Skin epidermis (tissue), 12 donors: ENCODE results near the gene THADA.
"Not testable (repeated sequence)": the region's sequence is repeated elsewhere in the genome, so short reads cannot be mapped to it uniquely, and the experiment has no call there.

Source experiments
- H3K27ac ChIP-seq, 21 experiments: fragments of 200-600 bp; sonication (generic) in 11 of 21; one replicate each; pipeline ENCODE4 v1.5.0; 2020; ENCODE audit warnings: mild to moderate bottlenecking in 3 of 21, inconsistent platforms in 2 of 21, moderate library complexity in 2 of 21
- H3K4me3 ChIP-seq, 7 experiments: fragments of 200-600 bp; sonication (generic) in 2 of 7; one replicate each; pipeline ENCODE4 v1.5.0; 2020; ENCODE audit warnings: inconsistent platforms in 2 of 7, mild to moderate bottlenecking in 2 of 7, moderate library complexity in 1 of 7

THADA gene, protein sequence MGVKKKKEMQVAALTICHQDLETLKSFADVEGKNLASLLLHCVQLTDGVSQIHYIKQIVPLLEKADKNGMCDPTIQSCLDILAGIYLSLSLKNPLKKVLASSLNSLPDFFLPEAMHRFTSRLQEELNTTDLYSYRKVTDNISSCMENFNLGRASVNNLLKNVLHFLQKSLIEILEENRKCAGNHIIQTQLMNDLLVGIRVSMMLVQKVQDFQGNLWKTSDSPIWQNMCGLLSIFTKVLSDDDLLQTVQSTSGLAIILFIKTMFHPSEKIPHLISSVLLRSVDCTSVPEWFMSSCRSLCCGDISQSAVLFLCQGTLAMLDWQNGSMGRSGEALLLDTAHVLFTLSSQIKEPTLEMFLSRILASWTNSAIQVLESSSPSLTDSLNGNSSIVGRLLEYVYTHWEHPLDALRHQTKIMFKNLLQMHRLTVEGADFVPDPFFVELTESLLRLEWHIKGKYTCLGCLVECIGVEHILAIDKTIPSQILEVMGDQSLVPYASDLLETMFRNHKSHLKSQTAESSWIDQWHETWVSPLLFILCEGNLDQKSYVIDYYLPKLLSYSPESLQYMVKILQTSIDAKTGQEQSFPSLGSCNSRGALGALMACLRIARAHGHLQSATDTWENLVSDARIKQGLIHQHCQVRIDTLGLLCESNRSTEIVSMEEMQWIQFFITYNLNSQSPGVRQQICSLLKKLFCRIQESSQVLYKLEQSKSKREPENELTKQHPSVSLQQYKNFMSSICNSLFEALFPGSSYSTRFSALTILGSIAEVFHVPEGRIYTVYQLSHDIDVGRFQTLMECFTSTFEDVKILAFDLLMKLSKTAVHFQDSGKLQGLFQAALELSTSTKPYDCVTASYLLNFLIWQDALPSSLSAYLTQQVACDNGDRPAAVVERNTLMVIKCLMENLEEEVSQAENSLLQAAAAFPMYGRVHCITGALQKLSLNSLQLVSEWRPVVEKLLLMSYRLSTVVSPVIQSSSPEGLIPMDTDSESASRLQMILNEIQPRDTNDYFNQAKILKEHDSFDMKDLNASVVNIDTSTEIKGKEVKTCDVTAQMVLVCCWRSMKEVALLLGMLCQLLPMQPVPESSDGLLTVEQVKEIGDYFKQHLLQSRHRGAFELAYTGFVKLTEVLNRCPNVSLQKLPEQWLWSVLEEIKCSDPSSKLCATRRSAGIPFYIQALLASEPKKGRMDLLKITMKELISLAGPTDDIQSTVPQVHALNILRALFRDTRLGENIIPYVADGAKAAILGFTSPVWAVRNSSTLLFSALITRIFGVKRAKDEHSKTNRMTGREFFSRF (N-terminal part only)

DNA sequence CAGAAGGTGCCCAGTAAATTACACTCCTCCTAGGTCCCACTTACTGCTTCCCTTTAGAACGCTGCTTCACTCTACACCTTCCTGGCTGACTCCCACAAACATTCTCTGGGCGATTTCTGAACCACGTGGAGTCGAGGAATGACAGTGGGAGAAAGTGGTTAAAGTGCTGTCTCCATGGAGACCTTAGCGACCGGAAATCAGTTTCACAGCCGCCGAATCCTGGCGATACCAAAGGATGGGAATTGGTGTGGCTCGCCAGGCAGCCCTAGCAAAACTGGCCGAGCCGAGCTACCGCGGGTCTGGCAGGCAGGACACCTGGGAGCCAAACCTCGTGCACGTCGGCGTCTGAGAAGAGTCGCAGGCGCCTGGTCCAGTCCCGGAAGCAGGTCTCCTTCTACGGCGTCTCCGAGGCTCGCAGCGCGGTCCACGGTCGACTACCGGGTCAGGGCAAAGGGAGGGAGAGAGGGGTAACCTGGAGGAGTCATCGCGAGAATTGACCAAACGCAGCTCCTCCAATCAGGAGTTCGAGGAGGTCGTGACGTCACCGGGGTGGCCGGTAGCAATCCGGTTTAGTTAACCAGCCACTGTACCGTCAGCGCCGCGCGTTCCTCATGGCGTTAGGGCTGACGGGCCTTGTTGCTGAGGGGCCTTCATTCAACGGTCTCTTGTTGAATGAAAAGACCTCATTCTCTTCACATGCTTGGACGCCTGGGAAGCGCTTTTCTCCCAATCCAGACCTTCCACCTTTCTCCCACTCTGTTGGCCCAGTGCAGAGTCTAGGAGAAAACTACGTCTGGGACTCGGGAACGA, at the start of gene THADA:
Gene THADA (minus strand): TSS at position 436 of the 810 bp plus-strand sequence. CDS start 3,646 bp downstream, outside the sequence.
- peak within 1 kb of the TSS; percentile 71 to 97 (median 90) for H3K27ac ChIP-seq

DNA sequence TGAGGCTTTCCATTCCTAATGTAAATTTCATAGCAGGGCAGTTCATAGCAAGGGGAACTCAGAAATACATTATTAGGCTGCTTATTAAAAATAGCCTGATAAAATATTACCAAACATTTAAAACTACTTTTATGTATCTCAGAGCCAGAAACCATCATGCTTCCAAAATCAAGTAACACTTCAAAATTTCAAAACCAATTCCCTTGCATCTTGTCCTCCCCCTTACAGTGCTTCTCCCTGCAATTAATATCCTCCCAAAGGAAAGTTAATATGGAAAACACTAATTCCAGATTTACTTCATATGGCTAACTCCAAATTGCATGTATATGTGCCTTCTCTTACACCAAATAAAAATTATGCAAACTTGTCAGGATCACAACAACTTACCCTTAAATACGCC, 47.8 kb upstream of the THADA start:
- H3K27ac ChIP-seq, result no peak overlapping the region
- no peak overlapping the region for H3K4me3 ChIP-seq

More for the DNA sequence above, at the start of gene THADA:
- peak within 1 kb of the TSS; percentile 57 to 93 (median 77) for H3K4me3 ChIP-seq

DNA sequence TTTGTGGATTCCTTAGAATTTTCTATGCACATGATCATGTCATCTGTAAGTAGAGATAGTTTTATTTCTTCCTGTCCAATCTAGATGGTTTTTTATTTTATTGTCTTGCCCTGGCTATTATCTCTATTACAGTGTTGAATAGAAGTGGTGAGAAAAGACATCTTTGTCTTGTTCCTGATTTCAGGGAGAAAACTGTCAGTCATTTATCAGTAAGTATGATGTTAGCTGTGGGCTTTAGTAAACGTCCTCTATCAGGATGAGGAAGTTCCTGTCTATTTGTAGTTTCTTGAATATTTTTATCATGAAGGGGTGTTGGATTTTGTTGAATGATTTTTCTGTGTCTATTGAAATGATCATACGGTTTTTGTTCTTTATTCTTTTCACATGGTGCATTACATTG, 46.5 kb upstream of the THADA start:
- H3K4me3 ChIP-seq, result no peak overlapping the region
- no peak overlapping the region for H3K27ac ChIP-seq

DNA sequence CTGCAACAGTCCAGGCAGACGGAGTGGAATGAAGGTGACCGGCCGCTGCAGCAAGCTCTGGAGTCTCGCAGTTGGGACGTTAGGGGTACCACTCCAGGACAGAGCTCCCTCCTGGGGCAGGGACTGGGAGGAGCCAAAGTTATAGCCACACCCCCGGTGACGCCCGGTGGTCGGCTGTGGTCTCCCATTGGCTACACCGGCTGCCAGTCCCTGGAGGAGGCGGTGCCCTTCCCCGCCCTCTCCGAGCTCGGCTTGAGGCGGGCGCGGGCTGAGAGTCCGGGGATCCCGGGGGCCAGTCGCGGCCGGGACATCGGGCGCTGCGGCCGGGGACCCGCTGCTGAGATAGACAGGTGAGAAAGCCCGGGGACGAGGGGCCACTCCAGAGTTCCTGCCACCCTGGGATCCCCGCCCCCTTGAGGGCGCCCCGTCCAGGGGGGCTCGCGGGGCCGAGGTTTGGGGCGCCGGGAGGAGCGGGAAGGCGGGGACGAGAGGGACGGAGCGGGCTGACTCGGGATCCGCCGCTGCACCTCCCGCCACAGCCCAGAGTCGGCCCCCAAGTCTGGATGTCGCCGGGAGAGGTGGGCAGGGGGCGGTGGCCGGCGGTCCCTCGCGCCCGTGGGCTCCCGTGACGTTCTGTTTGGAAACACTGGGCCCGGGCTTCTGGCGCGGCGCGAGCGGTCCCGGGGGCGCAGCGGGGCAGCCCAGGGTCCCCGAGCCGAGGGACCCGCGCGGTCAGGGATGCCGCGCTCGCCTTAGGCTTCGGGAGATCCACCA, 41.4 kb upstream of the THADA start, which contains the start of gene PLEKHH2:
Gene PLEKHH2 (plus strand): TSS at position 231 of the 774 bp plus-strand sequence. CDS start 7,414 bp downstream, outside the sequence.
- H3K4me3 ChIP-seq, result peak within 1 kb of the TSS; percentile 59 to 93 (median 72)
- H3K27ac ChIP-seq, result peak within 1 kb of the TSS in 19 of 21 experiments; percentile 17 to 94 (median 68)

DNA sequence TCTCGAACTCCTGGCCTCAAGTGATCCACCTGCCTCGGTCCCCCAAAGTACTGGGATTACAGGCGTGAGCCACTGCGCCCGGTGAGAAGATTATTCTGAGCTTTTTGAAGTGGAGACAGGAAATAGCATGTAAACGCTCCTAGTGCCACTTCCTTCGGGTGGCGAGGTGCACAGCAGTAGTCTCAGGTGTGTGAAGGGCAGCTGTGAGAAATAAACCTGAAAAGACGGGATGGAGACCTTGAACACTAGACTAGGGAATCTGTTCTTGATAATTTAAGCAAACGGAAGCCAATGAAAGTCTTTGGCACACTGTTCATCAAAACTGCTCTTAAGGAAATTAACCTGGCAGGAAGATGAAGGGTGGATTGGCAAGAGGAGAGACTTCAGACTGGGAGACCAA, 40.8 kb upstream of the THADA start:
- peak overlapping the region; percentile 59 to 93 (median 72) for H3K4me3 ChIP-seq
- peak overlapping the region in 4 of 21 experiments; percentile 17 to 79 (median 44) for H3K27ac ChIP-seq

DNA sequence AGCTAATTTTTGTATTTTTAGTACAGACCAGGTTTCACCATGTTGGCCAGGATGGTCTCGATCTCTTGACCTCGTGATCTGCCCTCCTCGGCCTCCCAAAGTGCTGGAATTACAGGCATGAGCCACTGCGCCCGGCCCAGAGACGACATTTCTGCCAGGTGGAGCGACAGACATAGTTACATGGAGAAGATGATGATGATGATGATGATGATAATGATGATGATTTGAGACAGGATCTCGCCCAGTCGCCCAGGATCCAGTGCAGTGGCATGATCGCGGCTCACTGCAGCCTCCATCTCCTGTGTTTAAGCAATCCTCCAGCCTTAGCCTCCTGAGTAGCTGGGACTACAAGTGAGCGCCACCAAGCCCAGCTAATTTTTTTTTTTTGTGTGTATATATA, 40.3 kb upstream of the THADA start:
- H3K4me3 ChIP-seq, H3K27ac ChIP-seq: not testable (repeated sequence)

DNA sequence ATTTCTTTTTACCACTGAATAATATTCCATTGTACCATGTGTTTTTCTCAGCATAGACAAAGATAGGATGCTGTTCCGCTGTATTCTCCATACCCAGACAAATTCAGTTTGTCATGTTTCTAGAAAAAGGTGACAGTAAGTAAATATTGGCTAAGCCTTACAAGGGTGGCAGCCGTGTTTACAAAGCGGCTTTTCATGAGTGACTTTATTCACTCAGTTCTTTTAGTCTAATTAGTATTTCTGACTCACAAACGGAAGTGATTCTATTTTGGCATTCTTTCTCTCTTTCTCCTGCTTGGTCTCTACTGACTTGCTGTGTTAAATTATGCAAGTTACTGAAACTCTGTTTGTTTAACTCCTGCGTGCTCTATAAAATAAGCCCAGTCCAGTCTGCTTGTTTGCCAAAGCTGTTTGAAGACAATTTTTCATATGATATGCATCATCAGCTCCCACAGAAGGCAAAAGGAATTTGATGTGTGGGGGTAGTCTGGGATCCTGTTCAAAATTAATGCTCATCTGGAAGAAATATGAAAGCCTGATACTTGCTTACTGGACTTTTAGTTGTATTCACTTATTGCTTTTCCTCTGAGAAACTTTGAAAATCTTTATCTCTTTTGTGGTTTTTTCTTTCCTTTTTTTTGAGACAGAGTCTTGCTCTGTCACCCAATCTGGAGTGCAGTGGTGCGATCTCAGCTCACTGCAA, 38.9 kb upstream of the THADA start:
- H3K27ac ChIP-seq, result peak overlapping the region in 12 of 21 experiments; percentile 1 to 70 (median 36)
- no peak overlapping the region for H3K4me3 ChIP-seq

DNA sequence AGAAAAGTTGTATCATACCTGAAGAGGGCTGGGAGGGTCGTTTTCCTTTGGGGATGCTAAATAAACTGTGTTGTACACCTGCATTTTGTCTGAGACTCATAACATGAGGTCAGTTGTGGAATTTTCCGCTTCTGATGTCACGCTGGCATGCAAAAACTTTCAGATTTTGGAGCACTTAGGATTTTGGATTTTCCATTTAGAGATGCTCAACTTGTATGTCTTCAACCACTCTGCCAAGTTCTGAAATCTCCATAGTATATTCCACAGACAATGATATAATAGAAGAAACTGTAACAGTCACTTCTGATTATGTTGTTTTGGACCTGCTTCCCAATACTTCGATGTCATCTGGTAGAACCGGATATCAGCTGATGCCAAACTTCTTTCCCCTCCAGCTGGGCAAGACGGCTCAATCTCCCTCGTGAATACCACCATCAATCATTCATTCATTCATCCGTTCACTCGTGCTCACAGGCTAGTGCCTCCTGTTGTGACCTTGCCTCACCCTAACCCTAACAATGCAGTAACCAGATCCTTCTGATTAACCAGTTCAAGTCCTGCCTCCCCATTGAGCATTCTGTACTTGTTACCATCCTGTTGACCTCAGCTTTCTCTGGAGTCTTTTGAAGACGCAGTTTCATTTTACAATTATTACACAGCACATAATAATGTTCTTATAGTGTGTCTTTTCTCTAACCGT, 35.9 kb upstream of the THADA start:
- H3K27ac ChIP-seq, result no peak overlapping the region

DNA sequence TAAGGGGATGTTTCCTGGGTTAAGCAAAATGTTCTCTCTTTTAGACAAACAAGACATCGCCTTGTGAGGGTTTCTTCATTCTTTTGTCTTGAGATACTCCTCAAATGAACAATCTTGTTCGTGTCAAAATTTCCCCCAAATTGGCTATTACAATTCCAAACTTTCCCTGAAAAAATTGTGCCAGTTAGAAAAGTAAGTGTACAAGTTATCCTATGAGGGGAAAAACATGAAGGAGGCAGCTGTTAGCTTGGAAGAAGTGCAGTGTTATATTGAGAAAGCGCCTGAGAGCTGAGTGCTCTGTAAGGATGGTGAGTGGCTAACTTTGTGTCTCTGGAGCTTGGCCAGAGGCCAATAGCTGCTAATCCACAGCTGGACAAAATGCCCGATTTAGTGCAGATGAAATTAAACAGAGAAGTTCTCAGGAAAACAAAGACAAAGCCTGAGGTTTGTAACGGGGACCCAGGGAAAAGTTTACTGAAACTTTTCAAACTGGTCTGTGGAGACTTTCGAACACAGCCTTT, 27.2 kb upstream of the THADA start:
- Histone ChIP-seq H3K27ac (no peak overlapping the region), H3K4me3 (no peak overlapping the region)

More for the DNA sequence above, 35.9 kb upstream of the THADA start:
- no peak overlapping the region for H3K4me3 ChIP-seq

DNA sequence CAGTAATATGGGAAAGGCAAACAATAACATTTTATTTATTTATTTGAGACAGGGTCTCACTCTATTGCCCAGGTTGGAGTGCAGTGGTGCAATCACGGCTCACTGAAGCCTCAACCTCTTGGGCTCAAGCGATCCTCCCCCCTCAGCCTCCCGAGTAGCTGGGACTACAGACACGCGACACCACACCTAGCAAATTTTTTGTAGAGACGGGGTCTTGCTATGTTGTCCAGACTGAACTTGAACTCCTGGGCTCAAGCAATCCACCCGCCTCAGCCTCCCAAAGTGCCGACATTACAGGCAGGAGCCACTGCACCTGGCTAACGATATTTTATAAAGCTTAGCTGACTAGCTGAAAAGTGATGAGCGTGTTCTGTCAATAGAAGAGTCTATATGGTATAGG, 23.7 kb upstream of the THADA start:
- Histone ChIP-seq H3K4me3 (no peak overlapping the region), H3K27ac (no peak overlapping the region)

DNA sequence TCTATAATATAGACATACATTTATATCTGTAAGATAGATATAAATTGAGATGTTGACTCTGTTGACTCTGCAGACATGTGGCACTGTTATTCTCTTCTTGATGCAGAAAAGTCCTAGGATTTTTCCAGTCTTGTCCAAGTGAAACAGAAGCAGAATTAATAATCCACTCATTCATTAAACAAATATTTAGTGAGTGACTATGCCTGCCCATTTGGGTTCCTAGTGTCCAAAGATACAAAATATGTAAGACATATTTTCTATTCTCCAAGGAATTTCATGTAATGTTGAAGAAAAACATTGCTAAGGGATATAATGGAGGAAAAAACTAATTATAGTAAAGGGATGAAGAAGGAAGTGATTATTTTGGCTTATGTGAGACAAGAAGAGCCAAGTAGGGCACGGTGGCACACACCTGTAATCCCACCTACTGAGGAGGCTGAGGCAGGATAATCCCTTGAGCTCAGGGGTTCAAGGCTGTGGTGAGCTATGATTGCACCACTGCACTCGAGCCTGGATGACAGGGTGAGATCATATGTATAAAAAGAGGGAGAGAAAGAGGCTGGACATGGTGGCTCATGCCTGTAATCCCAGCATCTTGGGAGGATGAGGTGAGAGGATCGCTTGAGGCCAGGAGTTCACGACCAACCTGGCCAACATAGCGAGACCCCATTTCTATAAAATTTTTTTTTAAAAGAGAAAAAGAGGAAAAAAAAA, 21.3 kb upstream of the THADA start:
- Histone ChIP-seq H3K27ac (no peak overlapping the region), H3K4me3 (no peak overlapping the region)

DNA sequence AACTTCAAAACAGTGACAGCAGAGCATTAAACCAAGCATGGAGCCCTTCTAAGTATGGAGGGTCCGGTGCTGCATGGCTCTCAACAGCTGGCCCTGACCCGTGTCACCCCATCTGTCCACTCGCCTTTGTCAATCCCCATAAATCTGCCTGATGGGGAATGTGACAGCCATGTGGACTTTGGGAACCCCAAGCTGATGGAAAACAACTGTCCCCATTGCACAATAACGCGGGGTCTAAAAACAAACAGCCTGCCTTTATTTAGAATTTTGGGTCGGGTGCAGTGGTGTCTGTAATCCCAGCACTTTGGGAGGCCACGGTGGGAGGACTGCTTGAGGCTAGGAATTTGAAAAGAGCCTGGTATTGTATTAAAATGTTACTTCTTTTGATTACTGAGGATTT, 17.1 kb upstream of the THADA start:
- Histone ChIP-seq H3K27ac (peak overlapping the region in 1 of 21 experiments; percentile 21), H3K4me3 (no peak overlapping the region)

DNA sequence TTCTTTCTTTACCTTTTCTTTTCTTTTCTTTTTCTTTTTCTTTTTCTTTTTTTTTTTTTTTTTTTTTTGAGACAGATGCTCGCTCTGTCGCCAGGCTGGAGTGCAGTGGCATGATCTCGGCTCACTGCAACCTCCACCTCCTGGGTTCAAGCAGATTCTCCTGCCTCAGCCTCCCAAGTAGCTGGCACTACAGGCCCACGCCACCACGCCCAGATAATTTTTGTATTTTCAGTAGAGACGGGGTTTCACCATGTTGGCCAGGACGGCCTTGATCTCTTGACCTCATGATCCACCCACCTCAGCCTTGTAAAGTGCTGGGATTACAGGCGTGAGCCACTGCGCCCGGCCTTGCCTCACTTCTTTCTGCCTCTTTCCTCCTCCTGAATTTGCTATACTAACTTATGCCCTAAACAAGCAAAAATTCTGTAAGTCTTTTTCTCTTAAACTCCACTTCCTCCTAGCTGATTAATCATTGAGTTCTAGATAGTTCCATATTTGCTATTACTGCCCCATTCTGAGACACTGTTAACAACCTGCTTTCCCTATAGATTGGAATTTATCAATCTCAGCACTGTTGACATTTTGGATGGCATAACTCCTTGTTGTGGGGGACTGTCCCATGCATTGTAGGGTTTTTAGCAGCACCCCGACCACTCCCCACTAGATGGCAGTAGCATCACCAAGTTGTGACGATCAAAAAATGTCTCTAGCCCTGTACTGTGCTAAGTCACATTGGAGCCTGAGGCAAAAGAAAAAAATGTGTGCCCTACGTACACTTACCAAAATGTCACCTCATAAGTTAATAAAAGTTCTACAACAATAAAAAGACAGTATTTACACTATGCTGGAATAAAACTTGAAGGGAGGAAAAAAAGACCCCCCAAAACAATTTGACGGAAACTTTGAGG, 16.4 kb upstream of the THADA start:
- Histone ChIP-seq H3K27ac (peak overlapping the region in 1 of 21 experiments; percentile 21), H3K4me3 (no peak overlapping the region)

DNA sequence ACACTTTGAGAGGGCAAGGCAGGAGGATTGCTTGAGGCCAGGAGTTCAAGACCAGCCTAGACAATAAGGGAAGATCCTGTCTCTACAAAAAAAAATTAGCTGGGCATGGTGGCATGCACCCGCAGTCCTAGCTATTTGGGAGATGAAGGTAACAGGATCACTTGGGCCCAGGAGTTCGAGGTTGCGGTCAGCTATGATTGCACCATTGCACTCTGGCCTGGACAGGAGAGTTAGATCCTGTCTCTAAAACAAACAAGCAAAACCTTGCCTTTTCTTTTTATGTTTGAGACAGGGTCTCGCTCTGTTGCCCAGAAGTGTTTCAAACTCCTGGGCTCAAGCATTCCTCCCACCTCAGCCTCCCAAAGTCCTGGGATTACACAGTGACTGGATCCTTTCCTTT, 14.5 kb upstream of the THADA start:
- Histone ChIP-seq H3K4me3 (no peak overlapping the region), H3K27ac (no peak overlapping the region)
